HEK293 (cell line): ENCODE results near the gene CDC42SE2.

Source experiments
- TRIM28 ChIP-seq: IDR thresholded peaks from 2 replicates; pipeline ENCODE4 v1.6.1; 2011; ENCODE audit warnings: low read length, control low read depth, borderline replicate concordance
- ZNF302 ChIP-seq: fragments of 450-650 bp; formaldehyde crosslinking; IDR thresholded peaks from 2 replicates; pipeline ENCODE4 v1.5.1; 2016; ENCODE audit warnings: missing biosample characterization, missing genetic modification characterization, low read depth
- ZNF621 ChIP-seq: fragments of 450-650 bp; formaldehyde crosslinking; IDR thresholded peaks from 2 replicates; pipeline ENCODE4 v1.5.1; 2017; ENCODE audit warnings: missing biosample characterization, missing genetic modification characterization

GRCh38 chr5:131279204-131279603 is 15.4 kb downstream of the CDC42SE2 start:
- no peak for TF ChIP-seq ZNF621 (tag by site-specific recombination)
- no peak for TF ChIP-seq ZNF302 (tag by site-specific recombination)
- no peak for TF ChIP-seq TRIM28
